GM12864 (cell line): ENCODE data around the gene CPNE6.
"Not testable (repeated sequence)": the region's sequence is repeated elsewhere in the genome, so short reads cannot be mapped to it uniquely, and the experiment has no call there.

Experiments used
- DNase-seq: peaks from one replicate; pipeline ENCODE4 v3.0.0-alpha.2; 2011; ENCODE audit warnings: low read depth
- H3K4me3 ChIP-seq: 2 replicates; pipeline ENCODE4 v1.5.1; 2011; ENCODE audit warnings: mild to moderate bottlenecking, low read depth, low read length, control low read depth
- CTCF ChIP-seq: IDR thresholded peaks from 2 replicates; pipeline ENCODE4 v1.5.1; 2011; ENCODE audit warnings: low read depth, mild to moderate bottlenecking, moderate library complexity, low read length, control low read depth, inconsistent platforms; ENCODE audit errors: missing control alignments

The CPNE6 gene

GRCh38 chr14:24103451-24103850, 32.1 kb downstream of the CPNE6 start:
- no peak for TF ChIP-seq CTCF
- DNase-seq: no peak
- no peak overlapping the region for H3K4me3 ChIP-seq

GRCh38 chr14:24105609-24106239, 34.4 kb downstream of the CPNE6 start:
- not testable (repeated sequence) for DNase-seq

GRCh38 chr14:24106672-24107271, 35.4 kb downstream of the CPNE6 start:
- H3K4me3 ChIP-seq: no peak overlapping the region
- TF ChIP-seq CTCF: no peak
- no peak for DNase-seq

More at GRCh38 chr14:24105609-24106239, 34.4 kb downstream of the CPNE6 start:
- not testable (repeated sequence) for H3K4me3 ChIP-seq

GRCh38 chr14:24108336-24108874, 37.0 kb downstream of the CPNE6 start:
- H3K4me3 ChIP-seq: no peak overlapping the region
- TF ChIP-seq CTCF: no peak
- no peak for DNase-seq

GRCh38 chr14:24110060-24110459, 38.7 kb downstream of the CPNE6 start:
- no peak for DNase-seq
- no peak overlapping the region for H3K4me3 ChIP-seq
- TF ChIP-seq CTCF: no peak

- no peak for TF ChIP-seq CTCF
- DNase-seq: no peak
- no peak overlapping the region for H3K4me3 ChIP-seq
Measured at GRCh38 chr14:24110523-24110922, 39.2 kb downstream of the CPNE6 start.

- TF ChIP-seq CTCF: no peak
- H3K4me3 ChIP-seq: peak overlapping the region; percentile 75
- no peak for DNase-seq
Measured at GRCh38 chr14:24113379-24113800, 42.0 kb downstream of the CPNE6 start.
